Measurements from ENCODE around the gene IFNL1.

DNA sequence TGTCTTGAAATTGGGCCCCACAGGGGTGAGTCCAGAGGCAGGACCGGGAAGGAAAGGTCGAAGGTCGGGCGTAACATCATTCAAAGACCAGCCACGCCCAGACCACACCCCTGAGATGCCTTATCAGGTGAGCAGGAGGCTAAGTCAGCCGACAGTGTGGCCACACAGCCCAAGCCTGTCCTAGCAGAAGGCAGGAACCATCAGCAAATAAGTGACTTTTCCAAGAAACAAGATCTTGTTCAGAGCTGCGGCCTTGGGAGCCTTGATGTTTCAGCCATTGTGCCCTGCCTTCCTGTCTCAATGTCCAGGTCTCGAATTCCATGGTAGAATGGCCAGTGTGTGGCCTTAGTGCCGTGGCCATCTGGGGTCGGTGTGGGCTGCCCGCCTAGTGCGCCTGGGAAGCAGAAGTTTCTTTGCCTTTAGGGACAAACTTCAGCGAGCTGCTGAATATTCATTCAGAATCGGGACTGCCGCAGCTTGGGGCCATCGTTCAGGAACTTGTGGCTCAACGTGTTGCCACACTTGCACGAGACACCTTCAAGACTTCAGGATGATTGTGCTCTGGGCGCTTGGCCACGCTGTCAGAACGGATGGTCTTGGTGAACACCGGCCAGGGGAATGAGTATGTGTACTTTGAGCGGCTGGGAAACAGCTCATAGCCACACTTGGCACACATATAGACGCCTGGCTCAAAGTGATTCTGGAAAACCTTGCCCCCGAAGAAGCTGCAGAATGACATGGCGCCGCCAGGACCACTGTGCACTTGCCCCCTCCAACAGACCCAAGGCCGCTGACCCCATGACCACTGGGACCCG lies 41.5 kb upstream of the IFNL1 start:
- TF ChIP-seq, protein P1, sequence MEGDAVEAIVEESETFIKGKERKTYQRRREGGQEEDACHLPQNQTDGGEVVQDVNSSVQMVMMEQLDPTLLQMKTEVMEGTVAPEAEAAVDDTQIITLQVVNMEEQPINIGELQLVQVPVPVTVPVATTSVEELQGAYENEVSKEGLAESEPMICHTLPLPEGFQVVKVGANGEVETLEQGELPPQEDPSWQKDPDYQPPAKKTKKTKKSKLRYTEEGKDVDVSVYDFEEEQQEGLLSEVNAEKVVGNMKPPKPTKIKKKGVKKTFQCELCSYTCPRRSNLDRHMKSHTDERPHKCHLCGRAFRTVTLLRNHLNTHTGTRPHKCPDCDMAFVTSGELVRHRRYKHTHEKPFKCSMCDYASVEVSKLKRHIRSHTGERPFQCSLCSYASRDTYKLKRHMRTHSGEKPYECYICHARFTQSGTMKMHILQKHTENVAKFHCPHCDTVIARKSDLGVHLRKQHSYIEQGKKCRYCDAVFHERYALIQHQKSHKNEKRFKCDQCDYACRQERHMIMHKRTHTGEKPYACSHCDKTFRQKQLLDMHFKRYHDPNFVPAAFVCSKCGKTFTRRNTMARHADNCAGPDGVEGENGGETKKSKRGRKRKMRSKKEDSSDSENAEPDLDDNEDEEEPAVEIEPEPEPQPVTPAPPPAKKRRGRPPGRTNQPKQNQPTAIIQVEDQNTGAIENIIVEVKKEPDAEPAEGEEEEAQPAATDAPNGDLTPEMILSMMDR (conservative IDR thresholded peaks at IDR 0.05), result no peak
- no peak for TF ChIP-seq ZFX (IDR thresholded peaks at IDR 0.05)
